SH-SY5Y (cell line): ENCODE results near the gene AGAP1.

Experiments used
- GATA2 ChIP-seq: IDR thresholded peaks from 2 replicates; pipeline ENCODE4 v1.6.1; 2011; ENCODE audit warnings: mild to moderate bottlenecking, low read depth, low read length
- GATA3 ChIP-seq: IDR thresholded peaks from 2 replicates; pipeline ENCODE4 v1.6.1; 2011; ENCODE audit warnings: low read depth, mild to moderate bottlenecking, low read length, moderate library complexity

GRCh38 chr2:235766278-235766677 is 272.4 kb downstream of the AGAP1 start:
- no peak for TF ChIP-seq GATA3
- no peak for TF ChIP-seq GATA2
